ENCODE results near the gene GBGT1. TPM values are rescaled to one million over a fixed set of nuclear protein-coding genes. Genes with fewer than 3 reads are reported as not detected.
A peak's percentile ranks its signal among the peaks of the same experiment; 100 is the strongest.

The GBGT1 gene
- total and polyA plus RNA-seq, 4 donors: 2.8 to 28.9 (median 9.2) TPM

DNA sequence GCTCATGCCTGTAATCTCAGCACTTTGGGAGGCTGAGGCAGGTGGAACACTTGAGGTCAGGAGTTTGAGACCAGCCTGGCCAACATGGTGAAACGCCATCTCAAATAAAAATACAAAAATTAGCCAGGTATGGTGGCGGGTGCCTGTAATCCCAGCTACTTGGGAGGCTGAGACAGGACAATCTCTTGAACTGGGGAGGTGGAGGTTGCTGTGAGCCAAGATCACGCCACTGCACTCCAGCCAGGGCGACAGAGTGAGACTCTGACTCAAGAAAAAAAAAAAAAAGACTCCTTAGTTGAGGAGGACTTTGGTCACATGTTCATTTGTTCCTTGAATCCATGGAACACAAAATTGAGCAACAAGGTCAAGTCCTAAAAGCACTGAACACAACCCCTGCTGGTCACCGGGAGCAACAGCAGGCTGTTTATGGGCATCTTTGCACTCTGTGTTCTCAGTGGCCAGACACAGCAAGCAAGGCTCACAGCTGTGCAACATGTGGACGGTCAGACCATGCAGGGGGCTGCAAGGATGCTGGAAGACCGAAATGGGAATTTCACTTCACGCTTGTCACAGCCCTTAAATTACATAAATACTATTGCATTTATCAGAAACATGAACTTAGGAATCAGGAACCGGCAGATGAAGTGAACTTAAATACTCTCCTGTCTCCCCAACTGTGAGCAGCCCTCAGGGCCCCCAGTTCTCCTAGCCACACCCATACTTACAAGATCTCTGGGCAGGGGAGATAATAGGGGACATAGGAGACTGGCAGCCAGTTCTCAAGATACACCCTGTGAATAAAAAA is 2.8 kb downstream of the GBGT1 start:
- Histone ChIP-seq H3K36me3 (ENCODE audit: control insufficient read depth in 1 of 2, insufficient read depth in 2 of 2, low read length in 1 of 2) (no peaks in the 10 kb centered on the region), H3K9me3 (ENCODE audit: control insufficient read depth, low read length) (no peaks in the 10 kb centered on the region), H3K4me1 (ENCODE audit: control insufficient read depth in 1 of 2, insufficient read depth in 2 of 2, low read length in 2 of 2) (no peaks in the 10 kb centered on the region), H3K27me3 (ENCODE audit: control insufficient read depth in 1 of 2, insufficient read depth in 2 of 2, low read length in 1 of 2) (no peaks in the 10 kb centered on the region), H3K4me3 (ENCODE audit: low read length in 2 of 2) (no peak overlapping the region), H3K27ac (ENCODE audit: low read depth in 1 of 2, low read length in 2 of 2) (no peak overlapping the region)
- intact Hi-C loops (cut with DNase I): no loop called here
- 66 to 71% methylated on average over 9 of the region's 9 CpGs for WGBS, 2 donors
- DNase-seq (peak; percentile 76 to 79), ATAC-seq (ENCODE audit: low FRiP score) (peak; percentile 84)

DNA sequence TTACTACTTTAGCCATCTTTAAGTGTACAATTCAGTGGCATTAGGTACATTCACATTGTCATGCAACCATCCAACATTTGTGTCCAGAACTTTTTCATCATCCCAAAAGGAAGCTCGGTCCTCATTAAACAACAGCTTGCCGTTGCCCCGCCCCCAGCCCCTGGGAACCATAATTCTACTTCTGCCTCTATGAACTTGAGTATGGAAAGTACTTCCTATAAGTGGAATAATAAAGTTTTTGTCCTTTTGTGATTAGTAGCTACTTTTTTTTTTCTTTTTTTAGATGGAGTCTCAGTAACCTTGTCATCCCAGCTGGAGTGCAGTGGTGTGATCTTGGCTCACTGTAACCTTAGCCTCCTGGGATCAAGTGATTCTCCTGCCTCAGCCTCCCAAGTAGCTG is 5.0 kb downstream of the GBGT1 start:
- Histone ChIP-seq H3K4me3 (ENCODE audit: low read length in 2 of 2) (no peak overlapping the region), H3K36me3 (ENCODE audit: control insufficient read depth in 1 of 2, insufficient read depth in 2 of 2, low read length in 1 of 2) (no peaks in the 10 kb centered on the region), H3K27me3 (ENCODE audit: control insufficient read depth in 1 of 2, insufficient read depth in 2 of 2, low read length in 1 of 2) (no peaks in the 10 kb centered on the region), H3K9me3 (ENCODE audit: control insufficient read depth, low read length) (no peaks in the 10 kb centered on the region), H3K4me1 (ENCODE audit: control insufficient read depth in 1 of 2, insufficient read depth in 2 of 2, low read length in 2 of 2) (no peaks in the 10 kb centered on the region), H3K27ac (ENCODE audit: low read depth in 1 of 2, low read length in 2 of 2) (no peak overlapping the region)
- DNase-seq: no peak
- intact Hi-C loops (cut with DNase I): no loop called here
- WGBS, 2 donors: 72 to 84% methylated on average over 3 of the region's 3 CpGs
- ATAC-seq (ENCODE audit: low FRiP score): no peak

- intact Hi-C loops (cut with DNase I): no loop called here
These were observed 8.6 kb downstream of the GBGT1 start for GRCh38 chr9:133155156-133155555.

GRCh38 chr9:133154097-133154989 is 9.4 kb downstream of the GBGT1 start:
- H3K4me1 ChIP-seq (ENCODE audit: control insufficient read depth in 1 of 2, insufficient read depth in 2 of 2, low read length in 2 of 2): no peaks in the 10 kb centered on the region
- 89 to 91% methylated on average over 13 of the region's 13 CpGs for WGBS, 2 donors
- H3K4me3 ChIP-seq (ENCODE audit: low read length in 2 of 2): no peak overlapping the region
- peak in 1 of 2 donors; percentile 42 for DNase-seq
- no peak for ATAC-seq (ENCODE audit: low FRiP score)
- intact Hi-C loops (cut with DNase I): no loop called here
- H3K36me3 ChIP-seq (ENCODE audit: control insufficient read depth in 1 of 2, insufficient read depth in 2 of 2, low read length in 1 of 2): no peaks in the 10 kb centered on the region
- no peaks in the 10 kb centered on the region for H3K27me3 ChIP-seq (ENCODE audit: control insufficient read depth in 1 of 2, insufficient read depth in 2 of 2, low read length in 1 of 2)
- no peak overlapping the region for H3K27ac ChIP-seq (ENCODE audit: low read depth in 1 of 2, low read length in 2 of 2)
- H3K9me3 ChIP-seq (ENCODE audit: control insufficient read depth, low read length): no peaks in the 10 kb centered on the region

More at GRCh38 chr9:133155156-133155555, 8.6 kb downstream of the GBGT1 start:
- Histone ChIP-seq H3K9me3 (ENCODE audit: control insufficient read depth, low read length) (no peaks in the 10 kb centered on the region), H3K4me1 (ENCODE audit: control insufficient read depth in 1 of 2, insufficient read depth in 2 of 2, low read length in 2 of 2) (no peaks in the 10 kb centered on the region), H3K27me3 (ENCODE audit: control insufficient read depth in 1 of 2, insufficient read depth in 2 of 2, low read length in 1 of 2) (no peaks in the 10 kb centered on the region), H3K4me3 (ENCODE audit: low read length in 2 of 2) (no peak overlapping the region), H3K27ac (ENCODE audit: low read depth in 1 of 2, low read length in 2 of 2) (no peak overlapping the region), H3K36me3 (ENCODE audit: control insufficient read depth in 1 of 2, insufficient read depth in 2 of 2, low read length in 1 of 2) (no peaks in the 10 kb centered on the region)
- DNase-seq: peak; percentile 23 to 55
- 70 to 73% methylated on average over 9 of the region's 9 CpGs for WGBS, 2 donors
- no peak for ATAC-seq (ENCODE audit: low FRiP score)

DNA sequence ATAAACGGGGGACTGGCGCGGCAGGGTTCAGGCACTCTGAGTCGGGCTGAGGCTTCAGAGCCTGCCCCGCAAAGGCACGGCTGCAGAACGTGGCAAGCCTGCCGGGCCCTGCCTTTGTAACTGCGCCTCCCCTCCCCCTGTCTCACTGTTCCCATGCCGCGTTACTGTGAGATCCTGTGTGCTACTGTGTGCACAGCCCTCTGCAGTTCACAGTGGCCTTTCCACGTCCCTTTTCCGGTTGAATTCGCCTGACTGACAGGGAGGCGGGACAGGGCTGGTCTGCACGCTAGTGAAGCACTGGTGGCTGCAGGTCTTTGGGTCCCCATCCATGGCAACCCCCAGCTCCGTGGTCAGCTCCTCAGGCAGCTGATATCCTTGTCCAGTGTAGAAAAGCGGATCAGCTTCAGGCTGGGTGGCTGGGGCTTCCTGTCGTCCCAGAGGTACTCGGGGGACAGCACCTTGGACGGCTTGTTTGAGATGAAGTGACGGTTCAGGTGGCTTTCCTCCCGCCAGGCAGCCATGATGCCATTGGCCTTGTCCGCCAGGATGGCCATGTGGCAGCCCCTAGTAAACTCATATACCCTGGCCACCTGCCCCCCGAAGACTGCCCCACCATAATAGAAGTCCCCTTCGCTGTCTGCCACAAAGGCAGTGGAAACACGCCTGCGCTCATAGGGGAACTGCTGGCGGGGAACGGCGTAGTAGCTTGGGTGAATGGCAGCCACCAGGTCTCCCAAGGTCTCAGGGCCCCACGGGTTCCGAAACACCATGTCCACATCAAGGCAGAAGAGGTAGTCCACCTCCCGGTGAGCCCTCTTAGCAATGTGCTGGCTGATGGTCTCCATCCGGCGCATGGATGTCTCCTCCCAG is 10.3 kb downstream of the GBGT1 start:
- H3K4me3 ChIP-seq (ENCODE audit: low read length in 2 of 2): no peak overlapping the region
- DNase-seq (peak in 1 of 2 donors; percentile 49), ATAC-seq (ENCODE audit: low FRiP score) (no peak)
- whole genome bisulfite sequencing, 2 donors: 63 to 66% methylated on average over 36 of the region's 36 CpGs
- no peak overlapping the region for H3K27ac ChIP-seq (ENCODE audit: low read depth in 1 of 2, low read length in 2 of 2)
- intact Hi-C loops (cut with DNase I): no loop called here
- no peaks in the 10 kb centered on the region for H3K36me3 ChIP-seq (ENCODE audit: control insufficient read depth in 1 of 2, insufficient read depth in 2 of 2, low read length in 1 of 2)
- H3K27me3 ChIP-seq (ENCODE audit: control insufficient read depth in 1 of 2, insufficient read depth in 2 of 2, low read length in 1 of 2): no peaks in the 10 kb centered on the region
- H3K4me1 ChIP-seq (ENCODE audit: control insufficient read depth in 1 of 2, insufficient read depth in 2 of 2, low read length in 2 of 2): no peaks in the 10 kb centered on the region
- no peaks in the 10 kb centered on the region for H3K9me3 ChIP-seq (ENCODE audit: control insufficient read depth, low read length)

DNA sequence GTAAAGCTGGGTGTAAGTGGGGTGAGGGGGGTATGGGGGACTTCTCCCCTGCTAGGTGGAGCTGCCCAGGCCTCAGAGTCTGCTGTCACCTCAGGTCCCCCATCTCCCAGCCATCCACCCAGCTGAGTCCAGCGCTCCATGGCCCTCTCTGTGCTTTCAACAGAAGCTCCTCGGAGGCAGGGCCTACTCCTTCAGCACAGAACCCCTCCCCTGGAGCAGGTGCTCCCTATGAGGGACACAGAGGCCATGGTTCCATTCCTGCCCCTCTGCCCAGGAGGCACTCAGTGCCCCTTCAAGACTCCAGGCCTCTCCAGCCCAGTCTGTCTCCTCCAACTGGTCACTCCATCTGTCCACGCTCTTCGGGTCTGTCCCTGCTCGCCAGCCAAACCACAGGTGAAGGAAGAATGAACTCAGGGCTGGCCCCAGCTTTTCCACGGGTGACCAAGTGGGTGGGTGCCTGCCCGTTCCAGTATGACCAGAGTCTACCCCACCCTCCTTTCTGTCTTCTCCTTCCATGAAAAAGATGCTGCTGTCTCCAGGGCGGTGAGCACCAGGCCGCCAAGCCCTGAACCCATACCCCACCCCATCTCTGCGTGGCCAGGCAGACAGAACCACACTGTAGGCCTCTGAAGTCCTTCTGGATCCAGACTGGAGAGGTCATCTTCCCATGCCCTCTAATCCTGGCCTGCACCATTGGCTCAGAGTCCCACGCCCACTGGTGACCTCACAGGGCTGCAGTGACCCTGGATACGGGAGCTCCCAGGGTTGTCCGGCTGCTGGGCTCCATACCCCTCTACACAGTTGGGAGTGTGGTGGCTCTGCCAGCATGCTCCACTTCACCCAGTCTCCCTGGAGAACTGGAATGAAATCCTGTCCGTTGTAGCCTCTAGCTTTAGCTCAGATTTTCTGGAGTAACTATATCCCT is 11.9 kb downstream of the GBGT1 start:
- DNase-seq (peak in 1 of 2 donors; percentile 47), ATAC-seq (ENCODE audit: low FRiP score) (no peak)
- no peaks in the 10 kb centered on the region for H3K9me3 ChIP-seq (ENCODE audit: control insufficient read depth, low read length)
- intact Hi-C loops (cut with DNase I): no loop called here
- H3K27ac ChIP-seq (ENCODE audit: low read depth in 1 of 2, low read length in 2 of 2): no peak overlapping the region
- H3K27me3 ChIP-seq (ENCODE audit: control insufficient read depth in 1 of 2, insufficient read depth in 2 of 2, low read length in 1 of 2): no peaks in the 10 kb centered on the region
- 84% methylated on average over 14 of the region's 14 CpGs for WGBS, 2 donors
- H3K36me3 ChIP-seq (ENCODE audit: control insufficient read depth in 1 of 2, insufficient read depth in 2 of 2, low read length in 1 of 2): no peaks in the 10 kb centered on the region
- H3K4me3 ChIP-seq (ENCODE audit: low read length in 2 of 2): no peak overlapping the region
- H3K4me1 ChIP-seq (ENCODE audit: control insufficient read depth in 1 of 2, insufficient read depth in 2 of 2, low read length in 2 of 2): no peaks in the 10 kb centered on the region

- 95 to 97% methylated on average over 6 of the region's 6 CpGs for WGBS, 2 donors
- intact Hi-C loops (cut with DNase I): no loop called here
These were observed 12.7 kb downstream of the GBGT1 start for GRCh38 chr9:133151041-133151440.

More at GRCh38 chr9:133151041-133151440, 12.7 kb downstream of the GBGT1 start:
- no peaks in the 10 kb centered on the region for H3K4me1 ChIP-seq (ENCODE audit: control insufficient read depth in 1 of 2, insufficient read depth in 2 of 2, low read length in 2 of 2)
- ATAC-seq (ENCODE audit: low FRiP score) (no peak), DNase-seq (no peak)
- H3K27me3 ChIP-seq (ENCODE audit: control insufficient read depth in 1 of 2, insufficient read depth in 2 of 2, low read length in 1 of 2): no peaks in the 10 kb centered on the region
- no peak overlapping the region for H3K27ac ChIP-seq (ENCODE audit: low read depth in 1 of 2, low read length in 2 of 2)
- no peaks in the 10 kb centered on the region for H3K9me3 ChIP-seq (ENCODE audit: control insufficient read depth, low read length)
- H3K36me3 ChIP-seq (ENCODE audit: control insufficient read depth in 1 of 2, insufficient read depth in 2 of 2, low read length in 1 of 2): no peaks in the 10 kb centered on the region
- no peak overlapping the region for H3K4me3 ChIP-seq (ENCODE audit: low read length in 2 of 2)

All from aorta (tissue), 5 donors.